ENCODE results near the gene URAD.
"Not testable (repeated sequence)": the region's sequence is repeated elsewhere in the genome, so short reads cannot be mapped to it uniquely, and the experiment has no call there.

URAD gene

GRCh38 chr13:27970382-27971235, 17.9 kb downstream of the URAD start:
- no peak for DNase-seq (ENCODE audit: low read depth)

- DNase-seq (ENCODE audit: low read depth) = no peak
Observed at GRCh38 chr13:27969866-27970229, 18.6 kb downstream of the URAD start.

- no peak for DNase-seq (ENCODE audit: low read depth)
Observed at GRCh38 chr13:27969082-27969865, 19.2 kb downstream of the URAD start, which contains the start of gene CDX2. TSS of gene CDX2 (minus strand) at chr13:27969315. CDS start at chr13:27969006, 309 bp downstream.

- no peak for DNase-seq (ENCODE audit: low read depth)
Observed at GRCh38 chr13:27968316-27969081, 20.0 kb downstream of the URAD start.

GRCh38 chr13:27967736-27968315, 20.7 kb downstream of the URAD start:
- no peak for DNase-seq (ENCODE audit: low read depth)

GRCh38 chr13:27967203-27967735, 21.2 kb downstream of the URAD start:
- no peak for DNase-seq (ENCODE audit: low read depth)

GRCh38 chr13:27966641-27967202, 21.8 kb downstream of the URAD start:
- no peak for DNase-seq (ENCODE audit: low read depth)

GRCh38 chr13:27965740-27966640, 22.5 kb downstream of the URAD start:
- no peak for DNase-seq (ENCODE audit: low read depth)

- no peak for DNase-seq (ENCODE audit: low read depth)
Observed at GRCh38 chr13:27965343-27965739, 23.2 kb downstream of the URAD start.

GRCh38 chr13:27964741-27965323, 23.7 kb downstream of the URAD start:
- DNase-seq (ENCODE audit: low read depth) = no peak

- DNase-seq (ENCODE audit: low read depth) = not testable (repeated sequence)
Observed at GRCh38 chr13:27964206-27964605, 24.3 kb downstream of the URAD start.

GRCh38 chr13:27963491-27963890, 25.0 kb downstream of the URAD start:
- no peak for DNase-seq (ENCODE audit: low read depth)

- no peak for DNase-seq (ENCODE audit: low read depth)
Observed at GRCh38 chr13:27962982-27963381, 25.5 kb downstream of the URAD start.

- no peak for DNase-seq (ENCODE audit: low read depth)
Observed at GRCh38 chr13:27962128-27962841, 26.2 kb downstream of the URAD start.

- no peak for DNase-seq (ENCODE audit: low read depth)
Observed at GRCh38 chr13:27961227-27962085, 27.0 kb downstream of the URAD start.

- no peak for DNase-seq (ENCODE audit: low read depth)
Observed at GRCh38 chr13:27960362-27961226, 27.9 kb downstream of the URAD start.

- DNase-seq (ENCODE audit: low read depth) = no peak
Observed at GRCh38 chr13:27959976-27960361, 28.5 kb downstream of the URAD start.
